HL-60 (cell line): Measurements from ENCODE around the gene PNPLA7.

Source experiments
- GABPA ChIP-seq: IDR thresholded peaks from 2 replicates; pipeline ENCODE4 v1.6.1; 2012; ENCODE audit warnings: low read depth
- POLR2AphosphoS5 ChIP-seq: IDR thresholded peaks from 2 replicates; pipeline ENCODE4 v1.6.1; 2012; ENCODE audit warnings: low read depth
- SPI1 ChIP-seq: IDR thresholded peaks from 2 replicates; pipeline ENCODE4 v1.6.1; 2012; ENCODE audit warnings: low read depth, mild to moderate bottlenecking, borderline replicate concordance
- TF ChIP-seq, protein P1 (sequence below): IDR thresholded peaks from one replicate; pipeline ENCODE4 v1.5.1; 2011; ENCODE audit warnings: low read length, control low read depth, inconsistent platforms; ENCODE audit not compliant: insufficient read depth

DNA sequence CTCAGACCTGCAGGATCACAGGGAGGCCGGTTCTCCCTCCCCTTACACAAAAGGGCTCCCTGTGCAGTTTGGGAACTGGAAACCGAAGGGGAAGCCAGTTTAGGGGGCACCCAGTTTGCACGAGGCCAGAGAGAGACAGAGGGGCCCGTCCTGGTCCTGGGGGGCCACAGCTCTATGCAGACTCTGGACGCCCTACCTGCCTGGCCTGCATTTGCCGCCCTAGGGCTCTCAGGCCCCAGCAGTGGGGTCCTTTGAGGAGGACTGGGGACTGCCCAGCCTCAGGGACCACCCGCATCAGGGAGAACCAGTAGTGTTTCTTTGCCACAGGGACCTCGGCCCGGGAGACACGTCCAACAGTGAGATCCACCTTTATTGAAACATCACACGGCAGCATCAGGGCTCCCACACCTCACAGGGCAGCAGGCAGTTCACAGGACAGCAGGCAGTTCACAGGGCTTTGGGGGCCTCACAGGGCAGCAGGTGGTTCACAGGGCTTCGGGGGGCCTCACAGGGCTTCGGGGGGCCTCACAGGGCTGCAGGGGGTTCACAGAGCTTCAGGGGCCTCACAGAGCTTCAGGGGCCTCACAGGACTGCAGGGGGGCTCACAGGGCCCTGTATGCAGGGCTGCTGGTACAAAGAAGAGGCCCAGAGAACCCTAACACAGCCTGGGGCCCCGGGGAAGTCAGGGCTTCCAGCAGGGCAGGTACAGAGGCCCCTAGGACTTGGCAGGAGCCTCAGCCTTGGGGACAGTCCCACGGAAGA is 90.4 kb downstream of the PNPLA7 start:
- TF ChIP-seq, protein P1, sequence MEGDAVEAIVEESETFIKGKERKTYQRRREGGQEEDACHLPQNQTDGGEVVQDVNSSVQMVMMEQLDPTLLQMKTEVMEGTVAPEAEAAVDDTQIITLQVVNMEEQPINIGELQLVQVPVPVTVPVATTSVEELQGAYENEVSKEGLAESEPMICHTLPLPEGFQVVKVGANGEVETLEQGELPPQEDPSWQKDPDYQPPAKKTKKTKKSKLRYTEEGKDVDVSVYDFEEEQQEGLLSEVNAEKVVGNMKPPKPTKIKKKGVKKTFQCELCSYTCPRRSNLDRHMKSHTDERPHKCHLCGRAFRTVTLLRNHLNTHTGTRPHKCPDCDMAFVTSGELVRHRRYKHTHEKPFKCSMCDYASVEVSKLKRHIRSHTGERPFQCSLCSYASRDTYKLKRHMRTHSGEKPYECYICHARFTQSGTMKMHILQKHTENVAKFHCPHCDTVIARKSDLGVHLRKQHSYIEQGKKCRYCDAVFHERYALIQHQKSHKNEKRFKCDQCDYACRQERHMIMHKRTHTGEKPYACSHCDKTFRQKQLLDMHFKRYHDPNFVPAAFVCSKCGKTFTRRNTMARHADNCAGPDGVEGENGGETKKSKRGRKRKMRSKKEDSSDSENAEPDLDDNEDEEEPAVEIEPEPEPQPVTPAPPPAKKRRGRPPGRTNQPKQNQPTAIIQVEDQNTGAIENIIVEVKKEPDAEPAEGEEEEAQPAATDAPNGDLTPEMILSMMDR = no peak
- TF ChIP-seq GABPA (no peak), POLR2AphosphoS5 (no peak), SPI1 (no peak)
